Right lobe of liver (tissue), 4 donors: Measurements from ENCODE around the gene OSBPL10.

Source experiments
- CTCF ChIP-seq, 4 donors: fragments of 200-600 bp in 3 of 4; fragments of 450-650 bp in 1 of 4; IDR thresholded peaks; one replicate each; pipeline versions ENCODE4 v1.5.1 to v1.8.0; 2016 to 2022; ENCODE audit warnings: antibody characterized with exemption in 4 of 4, mild to moderate bottlenecking in 2 of 4
- POLR2A ChIP-seq: fragments of 450-650 bp; IDR thresholded peaks from one replicate; pipeline ENCODE4 v1.6.1; 2017; ENCODE audit warnings: antibody characterized with exemption, mild to moderate bottlenecking
- donor health status: DM: no; HTN: no; CAD: no.
- donor health status: DM: no; HTN: no; CAD: no.
- donor health status: DM: no; HTN: yes; CAD: no.

- TF ChIP-seq POLR2A (no peak), CTCF (IDR thresholded peaks at IDR 0.05) (no peak)
Measured at GRCh38 chr3:31613654-31614053, 367.4 kb downstream of the OSBPL10 start.
